GM19397 (cell line): ENCODE data around the gene LSM4.
A peak's percentile ranks its signal among the peaks of the same experiment; 100 is the strongest.

Source experiments
- ATAC-seq: cut with Tn5 transposase; IDR thresholded peaks from one replicate; pipeline ENCODE4 v1.9.1; 2021; ENCODE audit warnings: mild to moderate bottlenecking, moderate library complexity; ENCODE audit not compliant: unreplicated experiment

LSM4 gene

GRCh38 chr19:18292810-18293641, 29.9 kb downstream of the LSM4 start:
- ATAC-seq = no peak

DNA sequence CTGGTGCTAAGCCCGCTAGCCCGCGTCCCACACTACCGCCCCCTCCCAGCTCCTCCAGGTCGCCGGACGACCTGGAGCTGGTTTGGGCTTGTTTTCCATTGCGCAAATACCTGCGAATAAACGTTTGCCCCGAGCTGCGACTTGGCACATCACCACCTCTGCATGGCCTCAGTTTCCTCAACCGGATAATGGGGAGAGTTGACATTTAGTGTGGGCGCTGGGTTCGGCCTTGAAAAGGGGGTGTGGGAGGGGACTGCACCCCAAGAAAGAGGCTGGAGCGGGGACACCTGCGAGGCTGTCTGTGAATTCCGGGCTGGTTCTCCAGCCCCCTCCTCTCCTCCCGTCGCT, 30.4 kb downstream of the LSM4 start:
- no peak for ATAC-seq

DNA sequence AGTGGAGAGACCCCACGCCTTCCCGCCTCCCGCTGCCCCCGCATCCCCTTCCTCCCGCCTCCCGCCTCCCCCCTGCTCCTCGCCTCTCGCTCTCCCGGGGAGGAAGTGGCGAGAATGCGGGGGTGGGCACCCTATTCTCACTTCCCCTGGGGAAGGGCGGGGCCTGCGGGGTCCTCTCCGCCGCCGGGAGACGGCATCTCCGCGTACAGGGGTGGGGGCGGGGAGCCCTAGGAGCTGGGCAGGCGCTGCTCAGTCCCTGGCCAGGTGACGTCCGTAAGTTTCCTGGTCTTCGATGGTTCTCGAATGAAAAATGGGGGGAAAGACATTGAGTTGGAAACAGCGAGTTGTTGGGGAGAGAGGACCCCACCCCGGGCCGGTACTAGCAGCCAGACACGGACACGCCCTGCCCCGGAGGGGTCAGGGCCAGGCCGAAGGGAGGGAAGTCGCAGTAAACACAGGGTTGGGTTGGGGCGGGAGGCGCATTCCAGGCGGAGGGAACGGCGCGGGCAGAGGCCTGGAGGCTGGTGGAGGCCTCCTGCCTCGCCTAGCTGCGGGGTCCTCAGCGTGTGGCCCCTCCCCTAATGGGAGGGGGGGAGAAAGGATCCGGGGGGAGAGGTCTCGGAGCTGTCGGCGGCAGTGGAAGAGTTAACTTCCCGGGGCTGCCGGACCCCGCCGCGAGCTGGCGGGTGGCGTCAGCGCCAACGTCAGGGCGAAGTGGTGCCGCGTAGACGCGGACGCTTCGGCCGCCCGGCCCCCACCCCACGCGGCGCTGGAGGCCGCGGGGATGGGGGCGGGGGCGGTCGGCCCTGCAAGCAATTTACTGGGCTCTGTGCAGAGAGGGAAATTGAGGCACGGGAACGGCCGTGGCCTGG, 31.1 kb downstream of the LSM4 start:
- no peak for ATAC-seq

DNA sequence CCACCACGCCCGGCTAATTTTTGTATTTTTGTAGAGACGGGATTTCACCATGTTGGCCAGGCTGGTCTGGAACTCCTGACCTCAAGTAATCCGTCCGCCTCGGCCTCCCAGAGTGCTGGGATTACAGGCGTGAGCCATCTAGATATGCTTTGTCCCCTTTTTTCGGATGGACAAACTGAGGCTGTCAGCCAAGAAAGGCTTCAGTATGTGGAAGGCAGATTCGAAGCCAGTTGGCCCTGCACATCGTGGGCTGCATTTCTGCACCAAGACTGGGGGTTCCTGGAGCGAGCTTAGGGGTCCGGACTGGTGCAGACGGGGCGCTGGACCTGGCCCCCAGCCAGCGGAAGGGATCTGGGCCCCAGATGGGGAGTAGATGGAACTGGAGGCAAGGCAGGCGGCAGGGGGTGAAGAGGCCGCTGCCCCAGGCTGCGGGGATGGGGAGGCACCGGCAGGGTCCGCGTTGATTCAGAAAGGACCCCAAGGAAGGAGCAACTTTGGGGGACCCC, 31.8 kb downstream of the LSM4 start:
- ATAC-seq = no peak

DNA sequence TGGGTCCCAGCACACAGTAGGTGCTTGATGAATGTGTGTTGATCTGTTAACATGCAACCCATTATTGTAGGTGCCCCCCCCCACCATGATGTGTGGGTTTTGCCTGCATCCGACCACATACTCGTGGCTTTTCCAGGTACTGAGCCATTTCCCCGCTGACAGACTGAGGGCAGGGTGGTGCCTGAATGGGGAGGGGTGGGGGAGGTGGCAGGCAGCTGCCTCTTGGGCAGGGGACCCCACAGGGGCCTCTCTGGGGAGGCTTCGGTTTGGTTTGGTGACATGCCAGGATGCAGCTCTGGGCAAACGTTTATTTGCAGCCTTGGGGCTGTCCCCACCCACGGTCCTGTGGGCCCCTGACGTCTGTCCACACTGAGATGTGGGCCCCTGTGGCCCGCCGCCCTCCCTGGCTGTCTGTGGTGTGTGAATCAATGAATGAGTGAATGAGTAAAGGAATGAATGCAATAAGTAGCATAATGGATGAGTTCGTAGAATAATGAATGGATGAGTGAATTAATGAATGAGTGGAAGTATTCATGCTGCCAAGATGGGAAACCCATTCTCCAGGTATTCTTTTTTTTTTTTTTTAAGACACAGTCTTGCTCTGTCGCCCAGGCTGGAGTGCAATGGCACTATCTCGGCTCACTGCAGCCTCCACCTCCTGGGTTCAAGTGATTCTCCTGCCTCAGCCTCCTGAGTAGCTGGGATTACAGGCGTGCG, 32.4 kb downstream of the LSM4 start:
- ATAC-seq = no peak

DNA sequence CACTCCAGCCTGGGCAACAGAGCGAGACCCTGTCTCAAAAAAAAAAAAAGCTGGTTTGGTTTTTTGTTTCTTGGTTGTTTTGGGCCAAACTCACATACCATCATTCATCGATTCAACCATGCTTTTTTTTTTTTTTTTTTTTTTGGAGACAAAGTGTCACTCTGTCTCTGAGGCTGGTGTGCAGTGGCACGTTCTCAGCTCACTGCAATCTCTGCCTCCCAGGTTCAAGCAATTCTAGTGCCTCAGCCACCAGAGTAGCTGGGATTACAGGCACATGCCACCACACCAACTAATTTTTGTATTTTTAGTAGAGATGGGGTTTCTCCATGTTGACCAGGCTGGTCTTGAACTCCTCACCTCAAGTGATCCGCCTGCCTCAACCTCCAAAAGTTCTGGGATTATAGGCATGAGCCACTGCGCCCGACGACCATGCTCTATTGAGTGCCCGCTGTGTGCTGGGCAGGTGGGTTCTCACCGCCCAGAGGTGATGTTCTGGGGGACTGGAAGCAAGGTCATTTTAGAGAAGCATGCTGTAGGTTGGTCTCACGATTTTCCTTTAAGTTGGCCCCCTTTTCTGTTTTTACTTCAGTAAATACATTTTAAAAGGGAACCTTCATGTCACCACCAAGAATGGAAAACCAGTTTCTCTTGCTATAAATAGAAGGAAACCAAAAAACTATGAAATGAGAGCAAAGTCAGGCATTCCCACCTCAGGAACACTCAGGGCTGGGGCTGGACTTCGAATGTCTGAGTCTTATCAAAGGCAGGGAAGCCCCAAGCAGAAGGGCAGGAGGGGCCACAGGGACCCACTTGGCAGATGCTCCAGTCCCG, 33.2 kb downstream of the LSM4 start:
- ATAC-seq = no peak

- ATAC-seq = no peak
Observed at GRCh38 chr19:18287836-18288772, 34.8 kb downstream of the LSM4 start.

DNA sequence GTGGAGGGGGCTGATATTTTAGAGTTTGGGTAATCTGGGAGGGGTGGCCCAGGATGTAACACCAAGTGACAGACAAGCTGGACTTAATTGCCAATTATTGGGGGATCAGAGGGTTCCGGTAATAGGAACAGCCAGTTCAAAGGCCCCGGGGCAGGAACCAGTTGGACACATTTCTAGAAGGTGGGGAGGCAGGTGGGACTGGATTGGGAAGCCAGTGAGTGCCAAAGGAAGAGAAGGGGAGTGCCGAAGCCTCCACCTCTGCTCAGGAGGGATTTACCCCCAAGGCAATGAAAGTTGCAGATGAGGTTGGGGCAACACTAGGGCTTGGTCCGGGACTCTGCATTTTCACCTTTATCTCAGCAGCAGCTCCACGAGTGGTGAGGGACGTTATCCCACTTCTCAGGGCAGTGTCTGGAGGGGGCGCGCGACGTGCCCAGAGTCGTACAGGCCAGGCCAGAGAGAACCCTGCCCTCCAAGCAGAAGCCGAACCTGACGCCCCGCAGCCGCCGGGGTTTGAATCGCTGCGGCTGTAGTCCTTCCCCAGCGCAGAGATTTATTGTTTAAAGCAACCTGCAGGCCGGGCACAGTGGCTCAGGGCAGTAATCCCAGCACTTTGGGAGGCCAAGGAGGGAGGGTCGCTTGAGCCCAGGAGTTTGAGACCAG, 35.8 kb downstream of the LSM4 start:
- ATAC-seq = no peak

- no peak for ATAC-seq
Observed at GRCh38 chr19:18284712-18285360, 38.0 kb downstream of the LSM4 start.

DNA sequence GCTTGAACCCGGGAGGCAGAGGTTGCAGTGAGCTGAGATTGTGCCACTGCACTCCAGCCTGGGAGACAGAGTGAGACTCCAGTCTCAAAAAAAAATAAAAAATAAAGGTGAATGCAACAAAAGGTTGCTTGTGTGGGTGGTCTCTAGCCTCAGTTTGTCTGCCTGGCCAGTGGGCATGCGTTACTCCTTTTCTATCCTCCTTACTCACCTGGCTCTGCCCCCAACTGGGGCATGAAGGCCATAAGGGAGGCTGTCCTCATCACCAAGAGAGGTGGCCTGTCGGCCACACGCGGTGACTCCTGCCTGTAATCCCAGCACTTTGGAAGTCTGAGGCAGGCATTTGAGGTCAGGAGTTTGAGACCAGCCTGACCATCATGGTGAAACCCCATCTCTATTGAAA, 39.5 kb downstream of the LSM4 start:
- ATAC-seq = no peak

DNA sequence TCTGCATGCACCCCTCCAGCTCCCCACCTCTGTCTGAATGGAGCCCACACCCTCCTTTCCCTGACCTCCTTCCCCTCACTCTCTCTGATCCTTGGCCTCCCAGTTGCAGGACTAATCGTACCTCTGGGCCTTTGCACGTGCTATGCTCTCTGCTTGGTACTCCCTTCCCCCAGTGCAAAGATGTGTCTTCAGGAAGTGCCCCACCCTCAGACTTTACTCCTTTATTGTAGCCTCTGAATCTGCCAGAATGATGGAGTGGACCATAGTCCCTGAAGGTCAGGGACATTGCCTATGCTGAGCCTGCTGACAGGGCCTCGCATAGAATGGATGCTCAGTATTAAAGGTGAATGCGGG, 40.1 kb downstream of the LSM4 start:
- ATAC-seq = no peak

DNA sequence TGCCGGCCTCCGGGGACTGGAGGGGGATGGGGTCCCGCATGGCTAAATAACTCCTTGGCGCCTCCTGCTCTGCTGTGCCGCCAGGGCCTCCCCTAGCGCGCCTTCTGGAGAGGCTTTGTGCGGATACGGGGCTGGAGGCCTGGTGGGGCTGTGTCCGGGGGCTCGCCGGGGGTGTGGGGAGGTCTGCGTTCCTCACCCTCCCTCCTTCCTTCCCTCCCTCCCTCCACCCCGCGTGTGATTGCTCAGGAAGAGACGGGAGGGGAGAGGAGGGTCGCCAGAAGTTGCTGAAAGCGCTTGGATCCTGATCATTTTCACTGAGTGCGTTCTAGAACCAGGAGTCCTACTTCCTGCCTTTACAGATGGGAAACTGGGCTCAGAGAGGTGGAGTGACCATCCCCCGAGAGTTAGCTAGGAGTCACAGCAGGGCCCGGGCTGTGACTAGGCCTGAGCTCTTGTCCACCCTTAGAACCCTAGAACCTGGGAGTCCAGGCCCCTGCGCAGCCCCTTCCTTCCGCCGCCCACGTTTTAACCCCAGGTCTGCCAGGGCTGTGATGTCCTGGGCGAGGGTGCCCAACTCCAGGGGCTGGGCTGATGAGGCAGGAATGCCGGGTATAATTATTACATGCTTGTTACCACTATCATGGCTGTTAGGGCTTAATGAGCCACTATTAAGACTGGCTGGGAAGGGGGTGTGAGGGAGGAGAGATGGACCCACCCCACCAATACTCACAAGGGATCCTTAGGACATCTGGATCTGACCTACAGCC, 40.7 kb downstream of the LSM4 start:
- no peak for ATAC-seq

- ATAC-seq = peak; percentile 65
Observed at GRCh38 chr19:18281082-18282020, 41.5 kb downstream of the LSM4 start, which contains the start of gene JUND. Gene JUND (minus strand): TSS chr19:18281622. CDS start chr19:18281484, 138 bp downstream.

- ATAC-seq = peak; percentile 20
Observed at GRCh38 chr19:18280247-18281081, 42.4 kb downstream of the LSM4 start.

- peak; percentile 0 for ATAC-seq
Observed at GRCh38 chr19:18279516-18280246, 43.2 kb downstream of the LSM4 start.
